ENCODE data around the gene POLR2J. TPM values are rescaled to one million over a fixed set of nuclear protein-coding genes. Genes with fewer than 3 reads are reported as not detected.
A peak's percentile ranks its signal among the peaks of the same experiment; 100 is the strongest.
"Not testable (repeated sequence)": the region's sequence is repeated elsewhere in the genome, so short reads cannot be mapped to it uniquely, and the experiment has no call there.

The POLR2J gene
- total RNA-seq, 3 donors from 2014 or later (not counting 1 experiment from before 2014, with no cell fraction given) = 35.3 to 44.5 (median 44.5) TPM

GRCh38 chr7:102493220-102493935, 14.7 kb upstream of the POLR2J start:
- H3K36me3 Mint-ChIP-seq; H3K4me3 Mint-ChIP-seq; H3K27me3 Mint-ChIP-seq (ENCODE audit: low read depth in 2 of 2); intact Hi-C loops (cut with micrococcal nuclease); H3K36me3 ChIP-seq (ENCODE audit: control insufficient read depth, insufficient read depth, low read length); H3K9me3 Mint-ChIP-seq; H3K27ac ChIP-seq (ENCODE audit: low read length); H3K4me1 ChIP-seq (ENCODE audit: control insufficient read depth, insufficient read depth, low read length); H3K4me1 Mint-ChIP-seq; H3K9me3 ChIP-seq (ENCODE audit: control insufficient read depth, insufficient read depth, low read length); H3K27ac Mint-ChIP-seq; H3K4me3 ChIP-seq (ENCODE audit: low read length); H3K27me3 ChIP-seq (ENCODE audit: control insufficient read depth, insufficient read depth, low read length): not testable (repeated sequence)
- ATAC-seq = peak; percentile 56 to 78 (median 57)
- peak in 1 of 2 donors; percentile 38 for DNase-seq
- WGBS (ENCODE audit: insufficient coverage) = no CpG with 5 or more reads among the region's 33 CpGs

DNA sequence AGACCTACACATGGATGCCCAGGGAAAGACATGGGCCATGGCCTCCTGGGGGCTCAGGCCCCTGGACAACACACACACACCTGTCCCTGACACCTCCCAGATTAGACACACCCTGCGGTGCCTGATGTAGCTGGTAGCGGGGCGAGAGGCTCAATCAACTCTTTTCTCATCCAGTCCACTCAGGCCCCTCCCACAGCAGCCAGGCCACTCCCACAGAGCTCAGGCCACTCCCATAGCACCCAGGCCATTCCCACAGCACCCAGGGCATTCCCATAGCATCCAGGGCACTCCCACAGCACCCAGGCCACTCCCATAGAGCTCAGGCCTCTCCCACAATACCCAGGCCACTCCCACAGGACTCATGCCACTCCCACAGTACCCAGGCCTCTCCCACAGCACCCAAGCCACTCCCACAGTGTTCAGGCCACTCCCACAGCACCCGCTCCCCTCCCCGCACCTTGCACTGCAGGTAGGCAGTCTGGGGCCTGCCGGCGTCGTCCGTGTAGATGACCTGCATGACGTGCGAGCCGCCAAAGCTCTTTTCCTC, 11.9 kb upstream of the POLR2J start:
- H3K4me1 ChIP-seq (ENCODE audit: control insufficient read depth, insufficient read depth, low read length); H3K36me3 Mint-ChIP-seq; H3K4me1 Mint-ChIP-seq; intact Hi-C loops (cut with micrococcal nuclease); H3K9me3 ChIP-seq (ENCODE audit: control insufficient read depth, insufficient read depth, low read length); H3K4me3 ChIP-seq (ENCODE audit: low read length); H3K9me3 Mint-ChIP-seq; H3K36me3 ChIP-seq (ENCODE audit: control insufficient read depth, insufficient read depth, low read length); H3K4me3 Mint-ChIP-seq; H3K27ac ChIP-seq (ENCODE audit: low read length); H3K27me3 Mint-ChIP-seq (ENCODE audit: low read depth in 2 of 2); H3K27ac Mint-ChIP-seq; H3K27me3 ChIP-seq (ENCODE audit: control insufficient read depth, insufficient read depth, low read length): not testable (repeated sequence)
- DNase-seq (peak in 1 of 2 donors; percentile 49), ATAC-seq (peak; percentile 40 to 60 (median 41))
- 100% methylated on average over 2 of the region's 12 CpGs for WGBS (ENCODE audit: insufficient coverage)

GRCh38 chr7:102484317-102484716, 5.6 kb upstream of the POLR2J start:
- H3K27me3 Mint-ChIP-seq (ENCODE audit: low read depth in 2 of 2); H3K4me1 Mint-ChIP-seq; H3K4me3 ChIP-seq (ENCODE audit: low read length); intact Hi-C loops (cut with micrococcal nuclease); H3K27ac ChIP-seq (ENCODE audit: low read length); ATAC-seq; H3K9me3 Mint-ChIP-seq; H3K4me3 Mint-ChIP-seq; H3K27ac Mint-ChIP-seq; H3K27me3 ChIP-seq (ENCODE audit: control insufficient read depth, insufficient read depth, low read length); H3K36me3 ChIP-seq (ENCODE audit: control insufficient read depth, insufficient read depth, low read length); H3K4me1 ChIP-seq (ENCODE audit: control insufficient read depth, insufficient read depth, low read length); DNase-seq; H3K9me3 ChIP-seq (ENCODE audit: control insufficient read depth, insufficient read depth, low read length); H3K36me3 Mint-ChIP-seq: not testable (repeated sequence)
- no CpG with 5 or more reads among the region's 5 CpGs for WGBS (ENCODE audit: insufficient coverage)

DNA sequence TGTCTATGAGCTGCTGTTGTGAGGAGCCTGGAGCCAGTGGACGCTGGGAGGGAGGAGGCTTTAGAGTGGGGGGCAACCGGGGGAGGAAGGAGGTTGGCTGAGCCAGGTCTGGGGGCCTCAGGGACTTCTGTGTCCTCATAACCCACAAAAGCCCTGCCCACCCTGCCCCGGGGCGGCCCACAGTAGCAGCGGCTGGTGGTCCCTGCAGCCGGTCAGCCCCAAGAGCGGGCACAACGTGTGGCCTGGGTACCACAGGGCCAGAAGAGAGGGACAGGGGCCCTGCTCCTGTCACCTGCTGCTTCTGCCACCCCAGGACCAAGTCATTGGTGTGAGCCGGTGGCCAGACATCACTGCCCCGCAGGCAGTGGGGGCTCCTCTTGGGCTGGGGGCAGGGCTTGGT, 3.2 kb upstream of the POLR2J start:
- H3K36me3 ChIP-seq (ENCODE audit: control insufficient read depth, insufficient read depth, low read length); H3K4me1 Mint-ChIP-seq; H3K4me1 ChIP-seq (ENCODE audit: control insufficient read depth, insufficient read depth, low read length); H3K9me3 ChIP-seq (ENCODE audit: control insufficient read depth, insufficient read depth, low read length); DNase-seq; H3K27ac ChIP-seq (ENCODE audit: low read length); H3K27ac Mint-ChIP-seq; H3K4me3 ChIP-seq (ENCODE audit: low read length); intact Hi-C loops (cut with micrococcal nuclease); H3K36me3 Mint-ChIP-seq; H3K4me3 Mint-ChIP-seq; ATAC-seq; H3K27me3 Mint-ChIP-seq (ENCODE audit: low read depth in 2 of 2); H3K9me3 Mint-ChIP-seq; H3K27me3 ChIP-seq (ENCODE audit: control insufficient read depth, insufficient read depth, low read length): not testable (repeated sequence)
- WGBS (ENCODE audit: insufficient coverage) = no CpG with 5 or more reads among the region's 10 CpGs

- DNase-seq; H3K9me3 ChIP-seq (ENCODE audit: control insufficient read depth, insufficient read depth, low read length); H3K4me1 ChIP-seq (ENCODE audit: control insufficient read depth, insufficient read depth, low read length); H3K27me3 Mint-ChIP-seq (ENCODE audit: low read depth in 2 of 2); H3K4me1 Mint-ChIP-seq; intact Hi-C loops (cut with micrococcal nuclease); H3K36me3 ChIP-seq (ENCODE audit: control insufficient read depth, insufficient read depth, low read length); H3K27ac Mint-ChIP-seq; H3K4me3 Mint-ChIP-seq; H3K27ac ChIP-seq (ENCODE audit: low read length); ATAC-seq; H3K4me3 ChIP-seq (ENCODE audit: low read length); H3K9me3 Mint-ChIP-seq; H3K27me3 ChIP-seq (ENCODE audit: control insufficient read depth, insufficient read depth, low read length); H3K36me3 Mint-ChIP-seq: not testable (repeated sequence)
- 5% methylated on average over 4 of the region's 11 CpGs for WGBS (ENCODE audit: insufficient coverage)
- TF ChIP-seq, protein P1, sequence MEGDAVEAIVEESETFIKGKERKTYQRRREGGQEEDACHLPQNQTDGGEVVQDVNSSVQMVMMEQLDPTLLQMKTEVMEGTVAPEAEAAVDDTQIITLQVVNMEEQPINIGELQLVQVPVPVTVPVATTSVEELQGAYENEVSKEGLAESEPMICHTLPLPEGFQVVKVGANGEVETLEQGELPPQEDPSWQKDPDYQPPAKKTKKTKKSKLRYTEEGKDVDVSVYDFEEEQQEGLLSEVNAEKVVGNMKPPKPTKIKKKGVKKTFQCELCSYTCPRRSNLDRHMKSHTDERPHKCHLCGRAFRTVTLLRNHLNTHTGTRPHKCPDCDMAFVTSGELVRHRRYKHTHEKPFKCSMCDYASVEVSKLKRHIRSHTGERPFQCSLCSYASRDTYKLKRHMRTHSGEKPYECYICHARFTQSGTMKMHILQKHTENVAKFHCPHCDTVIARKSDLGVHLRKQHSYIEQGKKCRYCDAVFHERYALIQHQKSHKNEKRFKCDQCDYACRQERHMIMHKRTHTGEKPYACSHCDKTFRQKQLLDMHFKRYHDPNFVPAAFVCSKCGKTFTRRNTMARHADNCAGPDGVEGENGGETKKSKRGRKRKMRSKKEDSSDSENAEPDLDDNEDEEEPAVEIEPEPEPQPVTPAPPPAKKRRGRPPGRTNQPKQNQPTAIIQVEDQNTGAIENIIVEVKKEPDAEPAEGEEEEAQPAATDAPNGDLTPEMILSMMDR (IDR thresholded peaks at IDR 0.05) = peak; percentile 15
Measured at GRCh38 chr7:102479982-102480637, 1.4 kb upstream of the POLR2J start.

DNA sequence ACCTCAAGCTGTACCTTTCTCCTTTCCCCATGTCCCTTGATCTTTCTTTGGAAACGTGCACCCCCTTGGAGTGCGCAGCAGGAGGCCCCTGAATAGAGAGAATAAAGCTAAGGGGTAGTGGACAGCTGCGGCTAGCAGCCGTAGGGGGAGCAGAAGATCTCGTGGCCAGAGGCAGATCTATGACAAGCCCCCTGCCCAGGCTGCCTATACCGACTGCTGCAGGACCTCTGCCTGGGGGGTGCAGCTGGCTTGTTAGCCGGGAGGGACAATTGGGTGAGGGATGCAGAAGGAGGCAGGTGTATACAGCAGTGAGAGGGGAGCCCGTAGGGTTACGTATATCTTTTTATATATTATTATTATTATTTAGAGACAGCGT, 475 bp upstream of the POLR2J start:
- H3K9me3 ChIP-seq (ENCODE audit: control insufficient read depth, insufficient read depth, low read length); H3K27me3 Mint-ChIP-seq (ENCODE audit: low read depth in 2 of 2); H3K4me3 Mint-ChIP-seq; intact Hi-C loops (cut with micrococcal nuclease); H3K9me3 Mint-ChIP-seq; H3K27me3 ChIP-seq (ENCODE audit: control insufficient read depth, insufficient read depth, low read length); H3K4me1 ChIP-seq (ENCODE audit: control insufficient read depth, insufficient read depth, low read length); H3K27ac ChIP-seq (ENCODE audit: low read length); H3K4me3 ChIP-seq (ENCODE audit: low read length); H3K36me3 ChIP-seq (ENCODE audit: control insufficient read depth, insufficient read depth, low read length); H3K36me3 Mint-ChIP-seq; ATAC-seq; DNase-seq; H3K4me1 Mint-ChIP-seq: not testable (repeated sequence)
- WGBS (ENCODE audit: insufficient coverage) = no CpG with 5 or more reads among the region's 10 CpGs
- peak overlapping the region in 1 of 2 donors; percentile 74 for H3K27ac Mint-ChIP-seq

- intact Hi-C loops (cut with micrococcal nuclease); H3K27ac Mint-ChIP-seq; H3K36me3 Mint-ChIP-seq; ATAC-seq; H3K27ac ChIP-seq (ENCODE audit: low read length); H3K4me3 Mint-ChIP-seq; H3K4me1 ChIP-seq (ENCODE audit: control insufficient read depth, insufficient read depth, low read length); H3K9me3 Mint-ChIP-seq; H3K9me3 ChIP-seq (ENCODE audit: control insufficient read depth, insufficient read depth, low read length); DNase-seq; H3K27me3 ChIP-seq (ENCODE audit: control insufficient read depth, insufficient read depth, low read length); H3K4me1 Mint-ChIP-seq; H3K4me3 ChIP-seq (ENCODE audit: low read length); H3K27me3 Mint-ChIP-seq (ENCODE audit: low read depth in 2 of 2): not testable (repeated sequence)
- peaks cover 17% of the 10 kb centered on the region for H3K36me3 ChIP-seq (ENCODE audit: control insufficient read depth, insufficient read depth, low read length)
- 100% methylated on average over 3 of the region's 19 CpGs for WGBS (ENCODE audit: insufficient coverage)
Measured at GRCh38 chr7:102474736-102475435, 3.8 kb downstream of the POLR2J start.

Data from natural killer cell (primary cell).